Endodermal cell (in vitro differentiated cells): ENCODE data around the gene AHI1. TPM values are rescaled to one million over a fixed set of nuclear protein-coding genes. Genes with fewer than 3 reads are reported as not detected.

Experiments
- DNase-seq: peaks from one replicate; pipeline ENCODE4 v3.0.0-alpha.2; 2017
- H3K27ac ChIP-seq: 2 replicates; pipeline ENCODE4 v1.5.1; 2013; ENCODE audit warnings: mild to moderate bottlenecking, low read depth, low read length, moderate library complexity
- H3K27me3 ChIP-seq: 2 replicates; pipeline ENCODE4 v1.6.1; 2013; ENCODE audit warnings: mild to moderate bottlenecking, low read length, moderate library complexity; ENCODE audit not compliant: insufficient read depth, control insufficient read depth, poor library complexity, severe bottlenecking
- H3K36me3 ChIP-seq: 2 replicates; pipeline ENCODE4 v1.7.0; 2013; ENCODE audit warnings: mild to moderate bottlenecking, low read length, moderate library complexity; ENCODE audit not compliant: control insufficient read depth, insufficient read depth
- H3K4me1 ChIP-seq: one replicate; pipeline ENCODE4 v1.7.0; 2013; ENCODE audit warnings: low read length; ENCODE audit not compliant: control insufficient read depth, insufficient read depth
- H3K4me3 ChIP-seq: 2 replicates; pipeline ENCODE4 v1.5.1; 2013; ENCODE audit warnings: mild to moderate bottlenecking, low read length, moderate library complexity
- H3K9ac ChIP-seq: 2 replicates; pipeline ENCODE4 v1.6.1; 2013; ENCODE audit warnings: mild to moderate bottlenecking, low read length, moderate library complexity; ENCODE audit not compliant: poor library complexity, severe bottlenecking; ENCODE audit errors: extremely low read depth
- H3K9me3 ChIP-seq: 2 replicates; pipeline ENCODE4 v1.6.1; 2013; ENCODE audit warnings: mild to moderate bottlenecking, low read length, moderate library complexity; ENCODE audit not compliant: control insufficient read depth
- H3K27ac Mint-ChIP-seq: 2 replicates; pipeline ENCODE4 v1.8.0; 2020; ENCODE audit warnings: mixed read lengths
- H3K27me3 Mint-ChIP-seq: 2 replicates; pipeline ENCODE4 v1.8.0; 2021; ENCODE audit warnings: mild to moderate bottlenecking, mixed read lengths; ENCODE audit not compliant: insufficient read depth
- H3K36me3 Mint-ChIP-seq: 2 replicates; pipeline ENCODE4 v1.8.0; 2020; ENCODE audit warnings: low read depth, mixed read lengths
- H3K4me1 Mint-ChIP-seq: 2 replicates; pipeline ENCODE4 v1.8.0; 2020; ENCODE audit warnings: mixed read lengths
- H3K4me3 Mint-ChIP-seq: 2 replicates; pipeline ENCODE4 v1.8.0; 2020; ENCODE audit warnings: mild to moderate bottlenecking, moderate library complexity, mixed read lengths
- H3K9me3 Mint-ChIP-seq: 2 replicates; pipeline ENCODE4 v1.8.0; 2020; ENCODE audit warnings: mild to moderate bottlenecking, mixed read lengths
- CTCF ChIP-seq: fragments of 200-600 bp; sonication (generic); conservative IDR thresholded peaks from 2 replicates; pipeline ENCODE4 v1.5.0; 2021; ENCODE audit warnings: antibody characterized with exemption, mild to moderate bottlenecking
- WGBS, 2 experiments: methylation state at CpG; one replicate each; pipeline versions ENCODE4 v1.1.5 to v1.1.7; 2013; ENCODE audit warnings: missing lambda C conversion rate in 2 of 2, mixed read lengths in 1 of 2; ENCODE audit not compliant: insufficient coverage in 1 of 2, insufficient read length in 1 of 2; 5-methylcytosine and 5-hydroxymethylcytosine counted together
- total RNA-seq, 2 donors: library from RNA; stranded (reverse); fragmentation: NEBNext Ultra II Directional in 1 of 2; extraction: Animal tissue kit (Norgen Biotek cat#: 25700) in 1 of 2; gene quantifications; 2 replicates in 1 of 2; 3 replicates in 1 of 2; pipeline ENCODE4 v1.2.1, GENCODE V29; 2021

Gene AHI1
- total RNA-seq, 2 donors from 2014 or later = 24.9 to 34.9 TPM

- DNase-seq = peak; percentile 51
- peaks cover 44% of the 10 kb centered on the region for H3K36me3 Mint-ChIP-seq
- Histone ChIP-seq H3K9ac (no peak overlapping the region), H3K4me3 (no peak overlapping the region), H3K27ac (no peak overlapping the region), H3K9me3 (peaks cover 25% of the 10 kb centered on the region), H3K36me3 (peaks cover 27% of the 10 kb centered on the region), H3K27me3 (no peaks in the 10 kb centered on the region), H3K4me1 (no peaks in the 10 kb centered on the region)
- TF ChIP-seq CTCF = no peak
- H3K4me1 Mint-ChIP-seq = no peaks in the 10 kb centered on the region
- H3K27ac Mint-ChIP-seq = peak overlapping the region; percentile 44
- H3K9me3 Mint-ChIP-seq = peaks cover 33% of the 10 kb centered on the region
- H3K27me3 Mint-ChIP-seq = no peaks in the 10 kb centered on the region
- no peak overlapping the region for H3K4me3 Mint-ChIP-seq
- WGBS, 2 experiments = 94% methylated on average over 2 of the region's 2 CpGs; no CpG with 5 or more reads in 1 of the 2 experiments
Measured at GRCh38 chr6:135475292-135475886, 22.2 kb downstream of the AHI1 start.

GRCh38 chr6:135474362-135474761, 23.2 kb downstream of the AHI1 start:
- Mint-ChIP-seq H3K36me3 (peaks cover 36% of the 10 kb centered on the region), H3K9me3 (peaks cover 23% of the 10 kb centered on the region), H3K4me3 (no peak overlapping the region), H3K27ac (no peak overlapping the region), H3K27me3 (no peaks in the 10 kb centered on the region), H3K4me1 (no peaks in the 10 kb centered on the region)
- H3K9me3 ChIP-seq = peaks cover 14% of the 10 kb centered on the region
- H3K27me3 ChIP-seq = no peaks in the 10 kb centered on the region
- no peak overlapping the region for H3K27ac ChIP-seq
- TF ChIP-seq CTCF = no peak
- H3K4me3 ChIP-seq = no peak overlapping the region
- H3K36me3 ChIP-seq = peaks cover 17% of the 10 kb centered on the region
- no peak overlapping the region for H3K9ac ChIP-seq
- no peaks in the 10 kb centered on the region for H3K4me1 ChIP-seq
- DNase-seq = no peak

- Mint-ChIP-seq H3K4me3 (no peak overlapping the region), H3K9me3 (no peaks in the 10 kb centered on the region), H3K36me3 (peaks cover 22% of the 10 kb centered on the region), H3K27me3 (no peaks in the 10 kb centered on the region), H3K4me1 (peaks cover 4% of the 10 kb centered on the region), H3K27ac (no peak overlapping the region)
- Histone ChIP-seq H3K36me3 (peaks cover 15% of the 10 kb centered on the region), H3K27ac (no peak overlapping the region), H3K4me3 (no peak overlapping the region), H3K9me3 (no peaks in the 10 kb centered on the region), H3K9ac (no peak overlapping the region), H3K27me3 (no peaks in the 10 kb centered on the region), H3K4me1 (no peaks in the 10 kb centered on the region)
- 83 to 94% methylated on average over 2 to 4 of the region's 4 CpGs for WGBS, 2 experiments
- no peak for DNase-seq
- TF ChIP-seq CTCF = no peak
Measured at GRCh38 chr6:135465903-135466302, 31.6 kb downstream of the AHI1 start.
